Measurements from ENCODE around the gene CNTNAP5. TPM values are rescaled to one million over a fixed set of nuclear protein-coding genes. Genes with fewer than 3 reads are reported as not detected.

The CNTNAP5 gene
- total and polyA plus RNA-seq, 2 of the 8 experiments (the other 6 are each of a cell fraction or from before 2014, with no cell fraction given): 0.11 to 0.76 TPM

GRCh38 chr2:124774781-124775180 is 749.7 kb downstream of the CNTNAP5 start:
- POLR2A ChIA-PET (ENCODE audit: partially characterized antibody): no interaction called here
- 95% methylated on average over 5 of the region's 5 CpGs; no CpG with 5 or more reads in 1 of the 2 experiments for WGBS, 2 experiments (ENCODE audit: extremely low coverage in 1 of 2, insufficient coverage in 1 of 2, insufficient read length in 1 of 2, insufficient replicate concordance in 2 of 2, low coverage in 1 of 2, low lambda C conversion rate in 2 of 2, missing lambda C conversion rate in 1 of 2)
- no peak overlapping the region for H3K4ac ChIP-seq (replicated peaks; ENCODE audit: insufficient read length, low read depth, low read length)

More at GRCh38 chr2:124774781-124775180, 749.7 kb downstream of the CNTNAP5 start:
- no peak overlapping the region for H2BK120ac ChIP-seq (replicated peaks; ENCODE audit: low read depth, low read length)
- no peak overlapping the region for H2AK5ac ChIP-seq (ENCODE audit: low read depth, low read length)
- no peak overlapping the region for H2BK20ac ChIP-seq (ENCODE audit: low read length)
- TF ChIP-seq SIN3A (conservative IDR thresholded peaks at IDR 0.05 in 1 of 2, IDR thresholded peaks at IDR 0.05 in 1 of 2; ENCODE audit: low read depth in 1 of 2, low read length in 2 of 2): no peak
- TF ChIP-seq TBP (IDR thresholded peaks at IDR 0.05; ENCODE audit: low read depth, low read length): no peak
- TF ChIP-seq BRCA1 (IDR thresholded peaks at IDR 0.05; ENCODE audit: low read depth, low read length): no peak
- TF ChIP-seq KDM4A (IDR thresholded peaks at IDR 0.05; ENCODE audit: low read depth, low read length, severe bottlenecking): no peak
- TF ChIP-seq GABPA (IDR thresholded peaks at IDR 0.05; ENCODE audit: borderline replicate concordance, insufficient read depth, low read length): no peak
- TF ChIP-seq POLR2AphosphoS5 (IDR thresholded peaks at IDR 0.05; ENCODE audit: low read depth, low read length): no peak
- no peak for TF ChIP-seq TEAD4 (IDR thresholded peaks at IDR 0.05; ENCODE audit: low read depth, low read length)
- no peak for TF ChIP-seq ZNF274 (IDR thresholded peaks at IDR 0.05; ENCODE audit: borderline replicate concordance, extremely low read depth, low read length)
- TF ChIP-seq YY1 (IDR thresholded peaks at IDR 0.05; ENCODE audit: low read depth, low read length): no peak
- TF ChIP-seq ASH2L (IDR thresholded peaks at IDR 0.05; ENCODE audit: low read length): no peak
- TF ChIP-seq ATF2 (IDR thresholded peaks at IDR 0.05; ENCODE audit: low read length): no peak
- DNase-seq (ENCODE audit: low read depth in 1 of 2, low spot score in 2 of 2) (no peak), FAIRE-seq (no peak)
- no peak overlapping the region for H2BK12ac ChIP-seq (ENCODE audit: low read depth, low read length)
- H3K36me3 ChIP-seq (ENCODE audit: control insufficient read depth in 2 of 4, insufficient read depth in 4 of 4, low read length in 3 of 4): no peaks in the 10 kb centered on the region
- H2AFZ ChIP-seq (ENCODE audit: low read length): no peak overlapping the region
- no peak overlapping the region for H3K14ac ChIP-seq (ENCODE audit: insufficient read length)
- no peak overlapping the region for H2BK15ac ChIP-seq (ENCODE audit: low read length)
- no peaks in the 10 kb centered on the region for H3K79me2 ChIP-seq (ENCODE audit: control insufficient read depth in 1 of 2, insufficient read depth in 2 of 2, low read length in 2 of 2)
- H3K27ac ChIP-seq (ENCODE audit: low read depth, low read length): no peak overlapping the region
- no peaks in the 10 kb centered on the region for H3K79me1 ChIP-seq (ENCODE audit: low read depth, low read length)
- H4K20me1 ChIP-seq (replicated peaks in 1 of 2; ENCODE audit: control insufficient read depth in 1 of 2, insufficient read depth in 2 of 2, low read length in 2 of 2): no peaks in the 10 kb centered on the region
- no peak overlapping the region for H3K9ac ChIP-seq (replicated peaks in 1 of 4; ENCODE audit: extremely low read depth in 1 of 4, low read depth in 3 of 4, low read length in 3 of 4)
- H3K4me3 ChIP-seq (ENCODE audit: extremely low read depth in 1 of 4, insufficient read depth in 2 of 4, low read depth in 3 of 4, low read length in 4 of 4): no peak overlapping the region
- H3K9me3 ChIP-seq (ENCODE audit: insufficient read depth in 2 of 2, low read depth in 1 of 2, low read length in 1 of 2): no peaks in the 10 kb centered on the region
- no peak overlapping the region for H4K8ac ChIP-seq (ENCODE audit: extremely low read depth, insufficient read depth, low read length)
- H4K91ac ChIP-seq (replicated peaks; ENCODE audit: insufficient read length, low read length): no peak overlapping the region
- H4K5ac ChIP-seq (ENCODE audit: insufficient read length, low read depth, low read length): no peak overlapping the region
- no peak overlapping the region for H2BK5ac ChIP-seq (ENCODE audit: low read depth, low read length)
- CTCF ChIA-PET (ENCODE audit: partially characterized antibody): no interaction called here
- peaks cover 5% of the 10 kb centered on the region; the same call in 1 of the 2 replicates for H3K23me2 ChIP-seq (ENCODE audit: low read depth, low read length)
- H3K27me3 ChIP-seq (replicated peaks in 1 of 4; ENCODE audit: control insufficient read depth in 3 of 4, extremely low read depth in 1 of 4, insufficient read depth in 3 of 4, low read length in 3 of 4): no peaks in the 10 kb centered on the region
- no peak overlapping the region for H3K56ac ChIP-seq (replicated peaks; ENCODE audit: insufficient read length, low read depth, low read length)
- no peaks in the 10 kb centered on the region for H3K4me1 ChIP-seq (replicated peaks in 1 of 4; ENCODE audit: control insufficient read depth in 3 of 4, insufficient read depth in 4 of 4, low read length in 3 of 4)
- H3K23ac ChIP-seq (ENCODE audit: insufficient read length): no peak overlapping the region
- H3K18ac ChIP-seq (ENCODE audit: extremely low read depth, low read length): no peak overlapping the region
- no peak overlapping the region for H3K4me2 ChIP-seq (ENCODE audit: insufficient read depth in 1 of 2, low read depth in 2 of 2, low read length in 2 of 2)

Data from H1 (cell line).